HEK293T (cell line): ENCODE results near the gene GGTLC1.
"Not testable (repeated sequence)": the region's sequence is repeated elsewhere in the genome, so short reads cannot be mapped to it uniquely, and the experiment has no call there.

Experiments used
- ARNT ChIP-seq: fragments of 450-650 bp; IDR thresholded peaks from 2 replicates; pipeline ENCODE4 v1.6.1; 2017; ENCODE audit warnings: mild to moderate bottlenecking
- BHLHE40 ChIP-seq: fragments of 450-650 bp; IDR thresholded peaks from 2 replicates; pipeline ENCODE4 v1.6.1; 2016; ENCODE audit warnings: mild to moderate bottlenecking, moderate library complexity, borderline replicate concordance
- ELF4 ChIP-seq: fragments of 450-650 bp; IDR thresholded peaks from 2 replicates; pipeline ENCODE4 v1.6.1; 2017; ENCODE audit warnings: antibody characterized with exemption
- FOXA1 ChIP-seq: fragments of 450-650 bp; IDR thresholded peaks from 2 replicates; pipeline ENCODE4 v1.6.1; 2016; ENCODE audit warnings: mild to moderate bottlenecking
- FOXK2 ChIP-seq: fragments of 450-650 bp; IDR thresholded peaks from 2 replicates; pipeline ENCODE4 v1.6.1; 2016; ENCODE audit warnings: mild to moderate bottlenecking
- FOXM1 ChIP-seq: fragments of 450-650 bp; IDR thresholded peaks from 2 replicates; pipeline ENCODE4 v1.6.1; 2017; ENCODE audit warnings: mild to moderate bottlenecking, borderline replicate concordance
- HDGF ChIP-seq: fragments of 450-650 bp; IDR thresholded peaks from 2 replicates; pipeline ENCODE4 v1.6.1; 2017; ENCODE audit warnings: antibody characterized with exemption, borderline replicate concordance
- L3MBTL2 ChIP-seq: fragments of 450-650 bp; conservative IDR thresholded peaks from 2 replicates; pipeline ENCODE4 v1.6.1; 2016; ENCODE audit warnings: mild to moderate bottlenecking
- LEF1 ChIP-seq: fragments of 450-650 bp; IDR thresholded peaks from 2 replicates; pipeline ENCODE4 v1.6.1; 2017; ENCODE audit warnings: mild to moderate bottlenecking, borderline replicate concordance
- PKNOX1 ChIP-seq: fragments of 450-650 bp; IDR thresholded peaks from 2 replicates; pipeline ENCODE4 v1.6.1; 2016
- SP1 ChIP-seq: fragments of 450-650 bp; IDR thresholded peaks from 2 replicates; pipeline ENCODE4 v1.6.1; 2017
- SUZ12 ChIP-seq: fragments of 450-650 bp; IDR thresholded peaks from 2 replicates; pipeline ENCODE4 v1.6.1; 2016; ENCODE audit warnings: mild to moderate bottlenecking
- TARDBP ChIP-seq: fragments of 450-650 bp; IDR thresholded peaks from 2 replicates; pipeline ENCODE4 v1.6.1; 2016
- ZNF384 ChIP-seq: fragments of 450-650 bp; IDR thresholded peaks from 2 replicates; pipeline ENCODE4 v1.6.1; 2016

DNA sequence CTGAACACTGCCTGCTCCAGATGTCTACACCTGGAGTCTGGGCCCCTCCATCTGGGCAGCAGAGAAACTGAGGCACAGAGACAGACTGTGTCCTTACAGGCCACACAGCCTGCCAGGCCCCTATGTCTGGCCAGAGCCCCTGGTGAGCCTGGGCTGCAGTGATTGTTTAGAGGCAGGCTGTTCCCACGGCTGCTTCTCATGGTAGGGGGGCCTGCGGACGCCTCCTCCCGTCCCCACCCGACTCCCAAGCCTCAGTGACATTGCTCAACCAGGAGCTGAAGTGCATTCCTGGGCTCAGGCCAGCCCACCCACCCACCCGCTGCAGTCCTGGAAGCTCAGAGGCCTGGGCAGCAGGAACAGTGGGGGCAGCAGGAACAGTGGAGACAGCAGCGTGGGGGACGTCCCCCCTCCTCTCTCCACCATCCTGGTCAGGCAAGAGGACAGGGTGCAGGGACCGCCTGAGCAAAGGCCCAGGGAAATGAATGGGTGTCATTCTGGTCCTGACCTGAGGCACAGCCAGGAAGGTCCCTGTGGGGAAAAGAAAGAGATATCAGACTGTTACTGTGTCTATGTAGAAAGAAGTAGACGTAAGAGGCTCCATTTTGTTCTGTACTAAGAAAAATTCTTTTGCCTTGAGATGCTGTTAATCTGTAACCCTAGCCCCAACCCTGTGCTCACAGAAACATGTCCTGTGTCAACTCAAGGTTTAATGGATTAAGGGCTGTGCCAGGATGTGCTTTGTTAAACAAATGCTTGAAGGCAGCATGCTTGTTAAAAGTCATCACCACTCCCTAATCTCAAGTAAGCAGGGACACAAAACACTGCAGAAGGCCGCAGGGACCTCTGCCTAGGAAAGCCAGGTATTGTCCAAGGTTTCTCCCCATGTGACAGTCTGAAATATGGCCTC is 6.2 kb downstream of the GGTLC1 start:
- TF ChIP-seq TARDBP, SUZ12, LEF1, FOXM1, PKNOX1, L3MBTL2, ZNF384, SP1, BHLHE40, HDGF, FOXK2, ELF4, FOXA1, ARNT: not testable (repeated sequence)
